Keratinocyte (primary cell): Measurements from ENCODE around the gene KCNK7. TPM values are rescaled to one million over a fixed set of nuclear protein-coding genes. Genes with fewer than 3 reads are reported as not detected.

Experiments
- DNase-seq: peaks from one replicate; pipeline ENCODE4 v3.0.0-alpha.2; 2011; ENCODE audit warnings: low read depth, missing footprints, low spot score
- FAIRE-seq: peaks from 2 replicates; lab custom pipeline; 2011; peaks lifted over from hg19 to GRCh38; lab: Jason Lieb, UNC
- H2AFZ ChIP-seq: 2 replicates; pipeline ENCODE4 v1.6.0; 2012; ENCODE audit warnings: low read length, control low read depth, inconsistent platforms; ENCODE audit not compliant: control insufficient read depth
- H3K27ac ChIP-seq: 2 replicates; pipeline ENCODE4 v1.5.1; 2011; ENCODE audit warnings: low read length; ENCODE audit not compliant: control insufficient read depth, insufficient read depth
- H3K27me3 ChIP-seq: 3 replicates; pipeline ENCODE4 v1.6.0; 2011; ENCODE audit warnings: low read length; ENCODE audit not compliant: control insufficient read depth, insufficient read depth; ENCODE audit errors: extremely low read depth
- H3K36me3 ChIP-seq, 2 experiments: 2 replicates in 1 of 2; 3 replicates in 1 of 2; pipeline ENCODE4 v1.5.1; 2011; ENCODE audit warnings: low read length in 2 of 2, mild to moderate bottlenecking in 1 of 2; ENCODE audit not compliant: control insufficient read depth in 2 of 2, insufficient read depth in 2 of 2; ENCODE audit errors: extremely low read depth in 1 of 2
- H3K4me1 ChIP-seq: 3 replicates; pipeline ENCODE4 v1.5.1; 2011; ENCODE audit warnings: low read length; ENCODE audit not compliant: control insufficient read depth, insufficient read depth; ENCODE audit errors: extremely low read depth
- H3K4me2 ChIP-seq: 3 replicates; pipeline ENCODE4 v1.6.0; 2011; ENCODE audit warnings: low read depth, low read length; ENCODE audit not compliant: control insufficient read depth, insufficient read depth; ENCODE audit errors: extremely low read depth
- H3K4me3 ChIP-seq, 3 experiments: fragments of 200-600 bp in 1 of 3; sonication (generic) in 1 of 3; 2 replicates in 2 of 3; 3 replicates in 1 of 3; pipeline ENCODE4 v1.5.1; 2011 to 2016; ENCODE audit warnings: low read length in 3 of 3, mild to moderate bottlenecking in 3 of 3, control low read depth in 2 of 3, inconsistent platforms in 1 of 3, low read depth in 1 of 3, mixed read lengths in 1 of 3, mixed run types in 1 of 3, moderate library complexity in 1 of 3; ENCODE audit not compliant: control insufficient read depth in 2 of 3, insufficient read depth in 2 of 3; ENCODE audit errors: extremely low read depth in 1 of 3
- H3K79me2 ChIP-seq: 2 replicates; pipeline ENCODE4 v1.6.0; 2012; ENCODE audit warnings: low read length; ENCODE audit not compliant: control insufficient read depth, insufficient read depth
- H3K9ac ChIP-seq: 3 replicates; pipeline ENCODE4 v1.6.0; 2011; ENCODE audit warnings: low read length; ENCODE audit not compliant: control insufficient read depth, insufficient read depth; ENCODE audit errors: extremely low read depth
- H3K9me1 ChIP-seq: 3 replicates; pipeline ENCODE4 v1.6.0; 2011; ENCODE audit warnings: low read length; ENCODE audit not compliant: control insufficient read depth, insufficient read depth; ENCODE audit errors: extremely low read depth
- H3K9me3 ChIP-seq: 2 replicates; pipeline ENCODE4 v1.5.1; 2012; ENCODE audit warnings: low read depth, low read length; ENCODE audit not compliant: control insufficient read depth
- H4K20me1 ChIP-seq: 3 replicates; pipeline ENCODE4 v1.6.0; 2011; ENCODE audit warnings: low read length; ENCODE audit not compliant: control insufficient read depth, insufficient read depth; ENCODE audit errors: extremely low read depth
- EZH2 ChIP-seq: IDR thresholded peaks from one replicate; pipeline ENCODE4 v1.6.1; 2012; ENCODE audit warnings: inconsistent platforms, mild to moderate bottlenecking, low read length, moderate library complexity
- dilution Hi-C: fragments of 300-500 bp; cut with MboI; formaldehyde crosslinking; loops from one replicate; pipeline ENCODE4 v1.7.0; 2020; ENCODE audit warnings: low sequenced_read_pairs; ENCODE audit not compliant: extremely low pct_ligation_motif_present
- polyA plus RNA-seq, 5 experiments: library from polyadenylated mRNA; depleted of rRNA in 3 of 5; stranded (reverse) in 3 of 5; stranded (forward) in 1 of 5; unstranded in 1 of 5; fragments of >200 nt; gene quantifications; 1 replicate in 1 of 5; 2 replicates in 3 of 5; 3 replicates in 1 of 5; pipeline versions ENCODE4 v1.2.1 to v1.2.3, GENCODE V29; 2011 to 2012; ENCODE audit warnings: missing spikeins in 2 of 5, low read depth in 1 of 5, low replicate concordance in 1 of 5
- TF ChIP-seq, protein P1 (sequence below), 3 experiments: IDR thresholded peaks in 1 of 3; conservative IDR thresholded peaks in 1 of 3; optimal IDR thresholded peaks in 1 of 3; 2 replicates in 2 of 3; 3 replicates in 1 of 3; pipeline versions ENCODE3 to v1.5.1; 2011; ENCODE audit warnings: low read length in 3 of 3, mild to moderate bottlenecking in 3 of 3, moderate library complexity in 2 of 3, control low read depth in 1 of 3, inconsistent platforms in 1 of 3; ENCODE audit not compliant: insufficient read depth in 2 of 3; ENCODE audit errors: extremely low read depth in 1 of 3

KCNK7 gene
- polyA plus RNA-seq, 1 donor (not counting 4 experiments of a cell fraction or from before 2014, with no cell fraction given), result 0.46 TPM

DNA sequence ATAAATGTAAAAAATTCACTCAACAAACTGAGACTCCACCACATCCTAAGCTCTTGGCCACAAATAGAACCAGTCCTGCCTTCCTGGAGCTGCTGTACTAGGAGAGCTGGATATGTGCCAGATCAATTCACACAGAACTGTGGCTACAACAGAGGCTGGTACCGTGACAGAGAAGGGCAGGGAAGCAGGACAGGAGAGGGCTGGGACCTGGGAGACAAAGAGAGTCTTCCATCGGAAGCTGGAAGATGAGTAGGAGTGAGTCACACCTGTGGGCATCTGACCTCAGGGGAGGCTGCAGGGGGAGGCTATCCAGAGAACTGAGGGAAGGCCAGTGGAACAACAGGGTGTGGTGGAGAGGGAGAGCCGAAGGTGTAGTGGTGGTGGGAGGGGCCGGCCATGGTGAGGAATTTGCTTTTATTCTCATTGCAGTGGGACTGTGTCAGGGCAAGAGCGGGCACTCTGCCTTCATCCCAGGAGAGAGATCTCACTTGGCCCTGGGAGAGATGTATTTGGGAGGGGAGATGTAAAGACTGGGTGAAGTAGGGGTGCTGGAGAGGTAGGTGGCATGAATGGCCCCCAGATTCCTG lies 35.6 kb downstream of the KCNK7 start:
- Histone ChIP-seq H3K9me3 (no peaks in the 10 kb centered on the region), H3K9ac (no peak overlapping the region), H3K4me2 (peak overlapping the region; percentile 55), H4K20me1 (no peaks in the 10 kb centered on the region), H3K9me1 (peaks cover 2% of the 10 kb centered on the region), H3K4me1 (peaks cover 50% of the 10 kb centered on the region), H3K4me3 (no peak overlapping the region), H3K36me3 (no peaks in the 10 kb centered on the region), H3K27ac (peak overlapping the region; percentile 29), H3K27me3 (no peaks in the 10 kb centered on the region), H3K79me2 (no peaks in the 10 kb centered on the region), H2AFZ (no peak overlapping the region)
- TF ChIP-seq EZH2, result no peak
- TF ChIP-seq, protein P1, sequence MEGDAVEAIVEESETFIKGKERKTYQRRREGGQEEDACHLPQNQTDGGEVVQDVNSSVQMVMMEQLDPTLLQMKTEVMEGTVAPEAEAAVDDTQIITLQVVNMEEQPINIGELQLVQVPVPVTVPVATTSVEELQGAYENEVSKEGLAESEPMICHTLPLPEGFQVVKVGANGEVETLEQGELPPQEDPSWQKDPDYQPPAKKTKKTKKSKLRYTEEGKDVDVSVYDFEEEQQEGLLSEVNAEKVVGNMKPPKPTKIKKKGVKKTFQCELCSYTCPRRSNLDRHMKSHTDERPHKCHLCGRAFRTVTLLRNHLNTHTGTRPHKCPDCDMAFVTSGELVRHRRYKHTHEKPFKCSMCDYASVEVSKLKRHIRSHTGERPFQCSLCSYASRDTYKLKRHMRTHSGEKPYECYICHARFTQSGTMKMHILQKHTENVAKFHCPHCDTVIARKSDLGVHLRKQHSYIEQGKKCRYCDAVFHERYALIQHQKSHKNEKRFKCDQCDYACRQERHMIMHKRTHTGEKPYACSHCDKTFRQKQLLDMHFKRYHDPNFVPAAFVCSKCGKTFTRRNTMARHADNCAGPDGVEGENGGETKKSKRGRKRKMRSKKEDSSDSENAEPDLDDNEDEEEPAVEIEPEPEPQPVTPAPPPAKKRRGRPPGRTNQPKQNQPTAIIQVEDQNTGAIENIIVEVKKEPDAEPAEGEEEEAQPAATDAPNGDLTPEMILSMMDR (optimal IDR thresholded peaks at IDR 0.05 in 1 of 3, IDR thresholded peaks at IDR 0.05 in 1 of 3, conservative IDR thresholded peaks at IDR 0.05 in 1 of 3; ENCODE audit: extremely low read depth in 1 of 3, insufficient read depth in 2 of 3, low read length in 3 of 3), result no peak
- DNase-seq, result peak; percentile 94
- dilution Hi-C loops, result no loop called here
- FAIRE-seq, result peak; percentile 96

DNA sequence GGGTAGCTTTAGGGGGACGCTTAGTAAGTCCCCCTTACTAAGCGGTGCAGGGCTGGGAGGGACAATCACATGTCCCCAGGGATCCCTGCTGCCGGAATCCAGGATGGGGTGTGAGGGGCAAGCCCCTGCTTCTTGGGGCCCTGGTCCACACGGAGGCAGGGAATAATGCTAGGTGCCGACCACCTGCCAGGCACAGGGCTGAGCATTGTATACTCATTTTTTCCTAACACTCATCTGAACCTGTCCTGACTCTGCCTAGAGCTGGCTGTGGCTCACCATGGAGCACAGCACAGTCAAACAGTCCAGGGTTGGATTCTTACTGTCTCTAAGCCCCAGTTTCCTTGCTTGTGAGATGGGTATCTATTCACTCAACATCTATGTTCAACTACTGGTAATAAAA lies 36.1 kb downstream of the KCNK7 start:
- Histone ChIP-seq H2AFZ (no peak overlapping the region), H3K36me3 (no peaks in the 10 kb centered on the region), H3K9me3 (no peaks in the 10 kb centered on the region), H3K9me1 (peaks cover 2% of the 10 kb centered on the region), H4K20me1 (no peaks in the 10 kb centered on the region), H3K4me2 (peak overlapping the region; percentile 55), H3K9ac (no peak overlapping the region), H3K4me1 (peaks cover 51% of the 10 kb centered on the region), H3K79me2 (no peaks in the 10 kb centered on the region), H3K27ac (peak overlapping the region; percentile 29), H3K27me3 (no peaks in the 10 kb centered on the region), H3K4me3 (no peak overlapping the region)
- dilution Hi-C loops, result no loop called here
- TF ChIP-seq EZH2, result no peak
- TF ChIP-seq, protein P1 (optimal IDR thresholded peaks at IDR 0.05 in 1 of 3, IDR thresholded peaks at IDR 0.05 in 1 of 3, conservative IDR thresholded peaks at IDR 0.05 in 1 of 3; ENCODE audit: extremely low read depth in 1 of 3, insufficient read depth in 2 of 3, low read length in 3 of 3), result no peak
- DNase-seq (no peak), FAIRE-seq (peak; percentile 36)
